Measurements from ENCODE around the gene TMEFF2.

GRCh38 chr2:192053921-192054320 lies 140.8 kb downstream of the TMEFF2 start:
- TF ChIP-seq EZH2 (IDR thresholded peaks at IDR 0.05; ENCODE audit: insufficient read depth, poor library complexity, severe bottlenecking), result no peak
- TF ChIP-seq EZH2phosphoT487 (IDR thresholded peaks at IDR 0.05; ENCODE audit: insufficient read depth, low read depth), result no peak

Measured in GM23248 (cell line).